Neural progenitor cell (in vitro differentiated cells): ENCODE results near the gene SPART. TPM values are rescaled to one million over a fixed set of nuclear protein-coding genes. Genes with fewer than 3 reads are reported as not detected.

Source experiments
- DNase-seq: peaks from one replicate; pipeline ENCODE4 v3.0.0-alpha.2; 2016; ENCODE audit warnings: low spot score
- H2AFZ ChIP-seq: fragments of 200-600 bp; sonication (generic); replicated peaks from 2 replicates; pipeline ENCODE4 v1.6.1; 2016; ENCODE audit warnings: antibody characterized with exemption
- H3F3A ChIP-seq: fragments of 200-600 bp; sonication (generic); 2 replicates; pipeline ENCODE4 v1.6.1; 2016; ENCODE audit warnings: antibody characterized with exemption, low read depth
- H3K27ac ChIP-seq: fragments of 200-600 bp; sonication (generic); 2 replicates; pipeline ENCODE4 v1.5.1; 2016; ENCODE audit warnings: mild to moderate bottlenecking
- H3K27me3 ChIP-seq: fragments of 200-600 bp; sonication (generic); 2 replicates; pipeline ENCODE4 v1.6.1; 2016; ENCODE audit warnings: mild to moderate bottlenecking, moderate library complexity
- H3K36me3 ChIP-seq: fragments of 200-600 bp; sonication (generic); 2 replicates; pipeline ENCODE4 v1.5.1; 2016
- H3K4me1 ChIP-seq: fragments of 200-600 bp; sonication (generic); 2 replicates; pipeline ENCODE4 v1.6.1; 2016; ENCODE audit warnings: mixed run types
- H3K4me2 ChIP-seq: fragments of 200-600 bp; sonication (generic); 2 replicates; pipeline ENCODE4 v1.6.1; 2016
- H3K4me3 ChIP-seq: fragments of 200-600 bp; sonication (generic); 2 replicates; pipeline ENCODE4 v1.5.1; 2016
- H3K79me2 ChIP-seq: fragments of 200-600 bp; sonication (generic); 2 replicates; pipeline ENCODE4 v1.6.1; 2016; ENCODE audit warnings: low read depth
- H3K9ac ChIP-seq: fragments of 200-600 bp; sonication (generic); 2 replicates; pipeline ENCODE4 v1.6.1; 2016
- H3K9me3 ChIP-seq: fragments of 200-600 bp; sonication (generic); 2 replicates; pipeline ENCODE4 v1.5.1; 2016; ENCODE audit warnings: low read depth
- H4K20me1 ChIP-seq: fragments of 200-600 bp; sonication (generic); 2 replicates; pipeline ENCODE4 v1.6.1; 2016; ENCODE audit warnings: low read depth
- H3K27ac Mint-ChIP-seq: 3 replicates; pipeline ENCODE4 v1.8.0; 2021; ENCODE audit warnings: mixed read lengths
- H3K27me3 Mint-ChIP-seq: 2 replicates; pipeline ENCODE4 v1.8.0; 2022; ENCODE audit warnings: low read depth, mild to moderate bottlenecking, inconsistent platforms, moderate library complexity, mixed read lengths; ENCODE audit not compliant: insufficient read depth
- H3K36me3 Mint-ChIP-seq: 3 replicates; pipeline ENCODE4 v1.8.0; 2021; ENCODE audit warnings: mixed read lengths
- H3K4me1 Mint-ChIP-seq: 3 replicates; pipeline ENCODE4 v1.8.0; 2021; ENCODE audit warnings: mixed read lengths
- H3K4me3 Mint-ChIP-seq: 3 replicates; pipeline ENCODE4 v1.8.0; 2021; ENCODE audit warnings: mild to moderate bottlenecking, moderate library complexity, mixed read lengths
- H3K9me3 Mint-ChIP-seq: 3 replicates; pipeline ENCODE4 v1.8.0; 2020; ENCODE audit warnings: mixed read lengths
- CTCF ChIP-seq: fragments of 200-600 bp; sonication (generic); IDR thresholded peaks from 2 replicates; pipeline ENCODE4 v1.5.1; 2017; ENCODE audit warnings: antibody characterized with exemption, mild to moderate bottlenecking
- EZH2 ChIP-seq: fragments of 200-600 bp; sonication (generic); IDR thresholded peaks from 2 replicates; pipeline ENCODE4 v1.6.1; 2017; ENCODE audit warnings: antibody characterized with exemption, mild to moderate bottlenecking, moderate library complexity
- EZH2phosphoT487 ChIP-seq: fragments of 200-600 bp; sonication (generic); IDR thresholded peaks from 2 replicates; pipeline ENCODE4 v1.6.1; 2017; ENCODE audit warnings: antibody characterized with exemption
- total RNA-seq: library from RNA; depleted of rRNA; stranded (reverse); fragments of >200 nt; gene quantifications from 2 replicates; pipeline ENCODE4 v1.2.3, GENCODE V29; 2015; ENCODE audit warnings: low replicate concordance

SPART gene
- total RNA-seq, 1 donor from 2014 or later: 70.9 TPM

GRCh38 chr13:36371185-36371584, 25.0 kb upstream of the SPART start:
- H3K27me3 Mint-ChIP-seq: peaks cover 2% of the 10 kb centered on the region
- Histone ChIP-seq H2AFZ (no peak overlapping the region), H3K27ac (no peak overlapping the region), H3K9me3 (no peaks in the 10 kb centered on the region), H3F3A (no peaks in the 10 kb centered on the region), H3K27me3 (no peaks in the 10 kb centered on the region), H3K4me2 (no peak overlapping the region), H4K20me1 (no peaks in the 10 kb centered on the region), H3K9ac (no peak overlapping the region), H3K79me2 (no peaks in the 10 kb centered on the region), H3K4me1 (no peaks in the 10 kb centered on the region), H3K36me3 (no peaks in the 10 kb centered on the region), H3K4me3 (no peak overlapping the region)
- no peak for TF ChIP-seq CTCF
- no peak for TF ChIP-seq EZH2phosphoT487
- TF ChIP-seq EZH2: no peak
- no peaks in the 10 kb centered on the region for H3K4me1 Mint-ChIP-seq
- H3K9me3 Mint-ChIP-seq: no peaks in the 10 kb centered on the region
- H3K36me3 Mint-ChIP-seq: peaks cover 3% of the 10 kb centered on the region
- DNase-seq: no peak
- no peak overlapping the region for H3K27ac Mint-ChIP-seq
- no peak overlapping the region for H3K4me3 Mint-ChIP-seq

- Histone ChIP-seq H3K36me3 (no peaks in the 10 kb centered on the region), H3K27ac (no peak overlapping the region), H3K4me1 (no peaks in the 10 kb centered on the region), H2AFZ (no peak overlapping the region), H3K4me3 (no peak overlapping the region), H3K9me3 (no peaks in the 10 kb centered on the region), H3F3A (no peaks in the 10 kb centered on the region), H3K9ac (no peak overlapping the region), H3K79me2 (no peaks in the 10 kb centered on the region), H3K4me2 (no peak overlapping the region), H3K27me3 (no peaks in the 10 kb centered on the region), H4K20me1 (no peaks in the 10 kb centered on the region)
- TF ChIP-seq CTCF (no peak), EZH2 (no peak), EZH2phosphoT487 (no peak)
- Mint-ChIP-seq H3K9me3 (no peaks in the 10 kb centered on the region), H3K27ac (no peak overlapping the region), H3K4me3 (no peak overlapping the region), H3K27me3 (peaks cover 2% of the 10 kb centered on the region), H3K36me3 (peaks cover 3% of the 10 kb centered on the region), H3K4me1 (no peaks in the 10 kb centered on the region)
- DNase-seq: no peak
These were observed 23.9 kb upstream of the SPART start for GRCh38 chr13:36370108-36370429.

GRCh38 chr13:36369268-36370107, 23.3 kb upstream of the SPART start:
- Mint-ChIP-seq H3K4me1 (no peaks in the 10 kb centered on the region), H3K27me3 (peaks cover 2% of the 10 kb centered on the region), H3K4me3 (no peak overlapping the region), H3K36me3 (peaks cover 3% of the 10 kb centered on the region), H3K9me3 (no peaks in the 10 kb centered on the region), H3K27ac (no peak overlapping the region)
- no peaks in the 10 kb centered on the region for H4K20me1 ChIP-seq
- no peak overlapping the region for H2AFZ ChIP-seq
- no peak overlapping the region for H3K9ac ChIP-seq
- no peak overlapping the region for H3K4me2 ChIP-seq
- no peak for TF ChIP-seq CTCF
- TF ChIP-seq EZH2: no peak
- no peak overlapping the region for H3K27ac ChIP-seq
- no peaks in the 10 kb centered on the region for H3K4me1 ChIP-seq
- no peaks in the 10 kb centered on the region for H3K9me3 ChIP-seq
- no peaks in the 10 kb centered on the region for H3F3A ChIP-seq
- H3K79me2 ChIP-seq: no peaks in the 10 kb centered on the region
- H3K36me3 ChIP-seq: no peaks in the 10 kb centered on the region
- DNase-seq: no peak
- H3K4me3 ChIP-seq: no peak overlapping the region
- no peaks in the 10 kb centered on the region for H3K27me3 ChIP-seq
